C4-2B (cell line): ENCODE results near the gene FLNC.

Source experiments
- H3K27ac ChIP-seq: fragments of 450-650 bp; 2 replicates; pipeline ENCODE4 v1.5.1; 2017
- ZFX ChIP-seq: fragments of 450-650 bp; IDR thresholded peaks from 2 replicates; pipeline ENCODE4 v1.6.1; 2017
- TF ChIP-seq, protein P1 (sequence below): fragments of 450-650 bp; conservative IDR thresholded peaks from 2 replicates; pipeline ENCODE4 v1.5.1; 2017; ENCODE audit warnings: mild to moderate bottlenecking

Gene FLNC

DNA sequence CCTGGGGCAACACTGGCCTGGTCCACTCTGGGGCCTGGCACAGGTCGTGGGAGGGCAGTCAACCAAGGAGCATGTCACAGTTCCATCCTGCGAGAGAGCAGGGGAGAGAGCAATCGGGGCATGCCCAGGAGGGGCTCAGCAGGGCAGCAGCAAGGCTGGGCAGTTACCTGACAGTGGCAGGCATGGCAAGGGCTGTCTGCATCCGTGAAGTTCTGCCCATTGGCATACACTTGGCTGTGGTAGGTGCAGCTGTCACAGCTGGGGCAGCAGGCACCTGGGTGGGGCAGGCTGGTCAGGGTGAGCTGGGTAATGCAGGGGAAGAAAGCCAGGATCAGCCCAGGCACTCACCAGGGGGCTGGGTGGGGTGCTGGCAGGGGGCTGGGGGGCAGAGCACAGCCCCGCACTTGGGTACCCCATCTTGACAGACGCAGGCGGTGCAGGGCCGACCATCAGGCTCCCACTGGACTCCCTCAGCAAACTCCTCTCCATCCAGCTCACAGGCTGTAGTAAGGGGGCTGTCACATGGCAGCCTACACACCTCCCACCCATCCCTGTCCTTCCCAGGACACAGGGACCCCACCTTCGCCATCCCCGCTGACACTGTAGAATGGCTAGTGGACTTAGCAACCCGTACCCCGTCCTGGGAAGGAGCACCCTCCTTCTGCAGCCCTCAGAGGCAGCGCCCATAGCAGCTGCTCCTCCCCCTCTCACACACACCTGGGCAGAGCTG lies 62.5 kb downstream of the FLNC start:
- TF ChIP-seq, protein P1, sequence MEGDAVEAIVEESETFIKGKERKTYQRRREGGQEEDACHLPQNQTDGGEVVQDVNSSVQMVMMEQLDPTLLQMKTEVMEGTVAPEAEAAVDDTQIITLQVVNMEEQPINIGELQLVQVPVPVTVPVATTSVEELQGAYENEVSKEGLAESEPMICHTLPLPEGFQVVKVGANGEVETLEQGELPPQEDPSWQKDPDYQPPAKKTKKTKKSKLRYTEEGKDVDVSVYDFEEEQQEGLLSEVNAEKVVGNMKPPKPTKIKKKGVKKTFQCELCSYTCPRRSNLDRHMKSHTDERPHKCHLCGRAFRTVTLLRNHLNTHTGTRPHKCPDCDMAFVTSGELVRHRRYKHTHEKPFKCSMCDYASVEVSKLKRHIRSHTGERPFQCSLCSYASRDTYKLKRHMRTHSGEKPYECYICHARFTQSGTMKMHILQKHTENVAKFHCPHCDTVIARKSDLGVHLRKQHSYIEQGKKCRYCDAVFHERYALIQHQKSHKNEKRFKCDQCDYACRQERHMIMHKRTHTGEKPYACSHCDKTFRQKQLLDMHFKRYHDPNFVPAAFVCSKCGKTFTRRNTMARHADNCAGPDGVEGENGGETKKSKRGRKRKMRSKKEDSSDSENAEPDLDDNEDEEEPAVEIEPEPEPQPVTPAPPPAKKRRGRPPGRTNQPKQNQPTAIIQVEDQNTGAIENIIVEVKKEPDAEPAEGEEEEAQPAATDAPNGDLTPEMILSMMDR: no peak
- no peak for TF ChIP-seq ZFX
- no peak overlapping the region for H3K27ac ChIP-seq

DNA sequence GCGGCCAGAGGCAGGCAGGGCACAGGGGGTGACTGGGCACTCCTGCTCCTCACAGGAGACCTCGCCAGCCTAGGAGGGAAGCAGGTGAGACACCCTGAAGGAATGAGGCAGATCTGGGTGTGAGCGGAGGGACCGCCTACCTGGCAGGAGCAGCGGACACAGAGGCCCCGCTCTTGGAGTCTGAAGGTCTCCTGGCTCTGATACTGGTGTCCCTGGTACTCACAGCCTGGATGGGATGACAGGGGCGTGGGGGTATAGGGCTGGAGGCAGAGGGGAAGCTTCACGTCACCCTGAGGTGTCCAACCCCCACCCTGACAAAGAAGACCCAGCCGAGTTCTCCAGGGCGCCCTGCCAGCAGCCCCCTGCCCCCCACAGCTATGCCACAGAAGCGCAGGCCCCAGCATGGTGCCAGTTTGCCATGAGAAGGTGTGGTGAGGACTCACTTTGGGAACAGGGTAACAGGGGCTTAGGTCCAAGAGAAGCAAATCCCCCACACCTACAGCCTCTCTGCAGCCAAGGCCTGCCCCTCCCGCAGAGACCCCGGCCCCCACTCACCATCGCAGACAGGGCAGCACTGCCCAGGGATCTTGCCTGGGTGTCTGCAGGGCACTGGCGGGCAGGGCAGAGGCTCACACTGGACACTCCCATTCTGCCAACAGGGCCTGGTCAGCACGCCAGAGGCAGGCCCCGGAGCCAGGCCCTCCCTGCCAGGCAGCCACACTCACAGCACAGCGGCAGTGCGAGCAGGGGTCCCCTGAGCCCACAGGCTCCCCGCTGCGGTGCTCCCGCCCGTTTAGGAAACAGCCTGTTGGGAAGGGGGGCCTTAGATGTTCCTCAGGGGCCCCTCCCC lies 63.3 kb downstream of the FLNC start:
- no peak for TF ChIP-seq ZFX
- TF ChIP-seq, protein P1: no peak

DNA sequence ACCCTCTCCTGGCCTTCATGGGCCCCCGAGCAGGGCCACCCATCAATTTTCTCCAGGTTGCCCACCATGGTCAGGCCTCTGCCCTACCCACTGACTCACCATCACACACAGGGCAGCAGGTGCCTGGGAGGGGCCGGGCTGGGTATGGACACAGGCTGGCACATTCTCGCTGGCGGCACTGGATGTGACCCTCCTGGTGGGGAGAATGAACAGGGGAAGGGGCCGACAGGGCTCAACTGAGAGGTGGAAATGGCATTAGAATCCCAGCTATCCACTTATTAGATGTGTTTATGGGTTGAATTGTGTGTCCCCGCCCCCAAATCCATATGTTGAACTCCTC lies 63.9 kb downstream of the FLNC start:
- H3K27ac ChIP-seq: no peak overlapping the region

More for the DNA sequence above, 63.3 kb downstream of the FLNC start:
- H3K27ac ChIP-seq: no peak overlapping the region

DNA sequence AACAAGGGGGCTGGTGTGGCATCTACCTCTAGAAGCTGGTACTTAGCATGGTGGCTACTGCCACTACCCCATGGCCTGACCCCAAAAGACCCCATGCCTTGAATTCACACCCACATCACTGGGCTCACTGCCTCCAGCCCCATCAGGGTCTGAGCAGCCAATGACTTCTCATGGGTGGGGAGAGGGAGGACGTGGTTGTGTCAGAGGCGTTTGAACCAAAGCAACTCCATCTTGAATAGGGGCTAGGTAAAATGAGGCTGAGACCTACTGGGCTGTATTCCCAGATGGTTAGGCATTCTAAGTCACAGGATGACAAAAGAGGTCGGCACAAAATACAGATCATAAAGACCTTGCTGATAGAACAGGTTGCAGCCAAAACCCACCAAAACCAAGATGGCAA lies 65.1 kb downstream of the FLNC start:
- TF ChIP-seq ZFX: no peak
- TF ChIP-seq, protein P1: no peak
- no peak overlapping the region for H3K27ac ChIP-seq

More for the DNA sequence above, 63.9 kb downstream of the FLNC start:
- TF ChIP-seq, protein P1: no peak
- TF ChIP-seq ZFX: no peak

DNA sequence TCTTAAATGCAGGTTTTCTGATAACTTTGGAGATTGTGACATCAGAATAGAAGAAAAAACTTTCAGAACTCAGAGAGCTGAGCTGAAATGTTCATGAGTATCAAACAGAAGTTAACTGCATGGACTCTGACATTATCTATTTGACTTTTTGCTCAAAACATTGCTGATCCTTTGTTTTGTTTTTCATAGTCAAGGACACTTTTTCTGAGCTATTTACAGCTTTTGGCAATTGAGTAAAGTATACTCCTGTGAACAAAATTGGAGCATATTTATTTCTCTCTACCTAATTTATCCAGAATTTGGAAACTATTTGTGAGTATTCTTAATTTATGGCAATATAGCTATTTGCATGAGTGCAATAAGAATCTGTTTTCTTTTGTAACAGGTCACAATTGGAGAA lies 69.2 kb downstream of the FLNC start:
- H3K27ac ChIP-seq: no peak overlapping the region
- TF ChIP-seq ZFX: no peak
- TF ChIP-seq, protein P1: no peak

DNA sequence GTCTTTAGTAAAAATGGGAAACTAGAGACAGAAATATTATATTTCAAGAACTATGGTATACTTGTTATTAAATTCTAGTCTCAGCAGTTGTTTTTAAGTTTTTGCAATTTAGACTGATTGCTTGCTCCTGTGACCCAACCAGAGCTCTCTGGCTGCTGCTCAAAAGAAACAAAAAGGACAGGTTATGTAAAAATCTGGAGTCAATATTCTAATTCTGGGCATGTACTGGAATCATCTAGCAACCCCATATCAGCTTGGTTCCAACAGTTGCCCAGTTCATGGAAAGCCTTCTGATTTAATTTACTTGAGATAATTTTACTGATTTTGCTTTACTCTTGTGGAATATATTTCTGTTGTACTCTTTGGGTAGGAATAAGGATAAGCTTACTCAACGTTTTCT lies 70.0 kb downstream of the FLNC start:
- no peak overlapping the region for H3K27ac ChIP-seq
- TF ChIP-seq ZFX: no peak
- TF ChIP-seq, protein P1: no peak

DNA sequence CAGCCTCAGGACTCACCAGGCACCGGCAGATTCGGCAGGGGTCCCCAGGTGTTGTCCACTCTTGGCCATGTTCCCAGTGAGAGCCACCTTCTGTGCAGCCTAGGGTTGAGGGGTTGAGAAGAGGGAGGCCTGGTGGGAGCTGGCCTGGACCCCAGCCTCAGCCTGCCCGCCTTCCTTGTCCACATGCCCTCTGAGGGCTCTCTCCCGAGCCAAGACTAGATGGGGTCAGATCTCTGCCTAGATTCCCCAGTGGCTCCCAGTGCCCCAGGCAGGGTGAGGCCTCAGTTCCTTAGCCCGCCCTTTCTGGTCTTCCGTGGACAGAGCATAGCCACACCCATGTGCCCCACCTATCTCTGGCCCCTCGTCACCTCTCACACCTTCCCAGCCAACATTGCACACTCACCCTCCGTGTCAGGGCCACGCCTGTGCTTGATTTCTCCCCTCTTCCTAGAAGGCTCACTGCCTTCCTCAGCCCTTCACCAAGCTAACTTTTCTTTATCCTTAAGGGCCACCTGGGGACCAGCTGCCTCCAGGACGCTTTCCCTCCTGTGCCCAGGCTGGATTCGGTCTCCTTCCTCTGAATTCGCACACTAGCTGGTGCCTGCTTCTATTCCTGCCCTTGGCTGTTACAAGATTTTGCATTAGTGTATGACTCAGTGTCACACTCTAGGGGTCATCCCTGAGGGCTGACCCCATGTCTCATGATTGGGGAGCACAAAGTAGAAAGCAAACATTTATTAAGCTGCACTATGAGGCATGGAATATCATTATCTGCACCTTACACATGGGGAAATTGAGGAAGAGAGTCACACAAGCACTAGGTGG lies 72.8 kb downstream of the FLNC start:
- TF ChIP-seq ZFX: no peak
- TF ChIP-seq, protein P1: no peak
- H3K27ac ChIP-seq: no peak overlapping the region
